GM18951 (cell line): Measurements from ENCODE around the gene LRRC43.

Source experiments
- POLR2A ChIP-seq: IDR thresholded peaks from 4 replicates; pipeline ENCODE4 v1.6.1; 2011; ENCODE audit warnings: mild to moderate bottlenecking; ENCODE audit not compliant: insufficient read length, insufficient read depth; ENCODE audit errors: extremely low read depth
- in situ Hi-C: fragments of 300-500 bp; cut with MboI; formaldehyde crosslinking; loops from one replicate; pipeline ENCODE4 v1.12.0; 2022; ENCODE audit warnings: low sequenced_read_pairs, mixed read lengths, inconsistent platforms; ENCODE audit not compliant: unreplicated experiment

The LRRC43 gene

DNA sequence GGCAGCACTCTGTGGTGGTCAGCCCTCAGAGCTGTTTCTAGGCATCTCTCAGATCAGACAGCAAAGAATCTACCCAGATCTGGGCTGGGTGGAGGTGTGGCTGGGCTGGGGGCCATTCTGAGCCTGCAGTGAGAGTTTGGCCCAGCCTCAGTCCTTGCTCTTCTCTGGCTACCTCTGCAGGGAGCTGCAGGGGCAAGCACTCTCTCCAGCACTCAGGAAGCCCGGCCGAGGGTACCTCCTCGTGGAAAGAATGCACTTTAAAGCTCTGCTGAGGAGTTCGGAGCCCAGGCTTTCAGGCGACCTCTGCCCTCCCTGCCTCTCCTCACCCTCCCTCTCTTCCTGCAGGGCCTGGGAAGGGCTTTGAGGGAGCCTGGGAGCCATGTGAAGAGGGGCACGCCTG is 40.1 kb upstream of the LRRC43 start:
- no peak for TF ChIP-seq POLR2A
- in situ Hi-C loops, result no loop called here

DNA sequence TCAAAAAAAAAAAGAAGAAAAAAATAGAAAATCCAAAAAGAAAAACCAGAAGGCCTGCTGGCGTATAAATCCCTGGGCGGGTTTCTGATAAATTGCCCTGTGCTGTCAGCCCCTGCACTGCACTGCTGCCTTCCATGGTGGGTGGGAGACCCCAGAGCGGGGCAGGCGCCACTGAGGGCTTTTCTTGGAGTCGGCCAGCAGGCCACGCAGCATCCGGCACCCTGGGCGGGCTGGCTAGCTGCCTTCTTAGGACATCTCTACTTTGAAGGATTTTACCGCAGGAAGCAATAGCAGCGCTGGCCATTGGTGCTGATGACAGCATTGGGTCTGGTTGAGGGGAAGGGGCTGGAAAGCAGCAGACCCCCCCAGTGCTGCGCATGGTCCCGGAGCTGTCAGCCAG is 38.0 kb upstream of the LRRC43 start:
- in situ Hi-C loops, result no loop called here
- no peak for TF ChIP-seq POLR2A

DNA sequence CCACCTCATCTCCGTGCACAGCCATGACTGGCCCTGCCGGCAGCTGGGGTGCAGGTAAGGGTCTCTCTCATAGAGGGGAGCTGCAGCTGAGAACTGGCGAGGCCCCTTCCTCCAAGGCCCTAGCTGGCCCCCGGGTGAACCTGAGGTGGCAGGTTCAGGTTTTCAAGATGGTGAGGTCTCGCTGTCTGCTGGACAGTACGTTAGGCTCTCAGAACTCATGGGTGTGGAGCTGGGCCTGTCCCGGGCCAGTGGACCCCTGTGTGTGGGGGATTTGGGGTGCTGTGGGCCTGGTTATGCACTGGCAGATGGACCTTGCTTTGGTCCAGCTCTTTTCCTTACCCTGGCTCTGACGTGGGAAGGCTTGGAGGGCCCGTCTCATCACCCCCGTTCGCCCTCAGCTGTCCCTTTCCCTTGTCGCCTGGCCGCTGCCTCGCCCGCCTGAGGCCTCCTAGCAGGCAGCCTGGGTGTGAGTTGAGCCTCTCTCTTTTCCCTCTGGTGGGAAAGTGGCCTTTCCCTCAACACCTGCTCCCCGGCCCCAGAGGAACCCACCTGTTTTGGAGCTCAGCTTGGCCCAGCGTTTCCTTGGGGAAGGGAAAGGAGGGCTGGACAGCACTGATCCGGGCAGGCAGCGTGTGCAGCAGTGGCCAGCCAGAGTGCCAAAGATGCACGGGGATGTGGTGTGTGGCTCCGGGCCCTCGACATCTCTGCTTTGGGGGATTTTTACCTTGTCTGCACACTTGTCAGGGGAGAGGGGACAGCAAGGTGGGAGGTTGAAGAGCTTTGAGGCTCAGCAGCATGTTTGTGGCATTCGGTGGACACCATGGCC is 37.2 kb upstream of the LRRC43 start:
- no peak for TF ChIP-seq POLR2A

DNA sequence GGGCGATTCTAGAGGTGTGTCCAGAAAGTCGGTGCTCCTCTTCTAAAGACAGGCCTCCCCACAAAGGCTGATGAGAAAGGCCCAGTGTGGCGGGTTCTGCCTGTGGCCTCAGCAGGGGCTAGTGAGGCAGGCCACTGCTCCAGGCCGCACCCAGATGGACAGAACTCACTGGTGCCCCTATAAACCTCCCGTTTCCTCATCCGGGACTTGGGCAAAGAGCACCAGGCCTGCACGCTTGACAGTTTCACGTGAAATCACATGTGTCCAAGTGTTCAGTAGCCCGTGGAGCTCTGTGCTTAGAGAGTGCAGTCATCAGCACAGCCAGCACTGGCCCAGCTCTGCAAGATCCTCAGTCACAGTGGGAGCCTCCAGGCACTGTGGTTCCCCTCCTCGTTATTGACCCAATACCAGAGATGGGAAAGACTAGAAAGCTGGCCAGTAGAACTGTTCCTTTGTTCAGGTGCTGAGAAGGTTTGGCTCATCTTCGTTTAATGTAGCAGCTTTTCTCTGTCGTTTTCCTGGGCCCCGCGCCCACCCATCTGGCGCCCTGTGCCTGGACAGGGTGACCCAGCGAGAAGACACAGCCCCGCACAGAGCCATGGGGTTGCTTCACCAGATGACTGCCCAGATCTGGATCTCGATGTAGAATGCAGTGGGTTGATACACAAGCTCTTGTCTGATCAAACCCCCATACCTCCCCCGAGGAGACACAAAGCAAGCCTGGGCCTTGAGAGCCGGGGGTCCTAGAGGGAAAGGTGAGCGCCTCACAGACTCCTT is 35.2 kb upstream of the LRRC43 start:
- TF ChIP-seq POLR2A, result no peak
- in situ Hi-C loops, result no loop called here

More for the DNA sequence above, 37.2 kb upstream of the LRRC43 start:
- in situ Hi-C loops, result no loop called here

DNA sequence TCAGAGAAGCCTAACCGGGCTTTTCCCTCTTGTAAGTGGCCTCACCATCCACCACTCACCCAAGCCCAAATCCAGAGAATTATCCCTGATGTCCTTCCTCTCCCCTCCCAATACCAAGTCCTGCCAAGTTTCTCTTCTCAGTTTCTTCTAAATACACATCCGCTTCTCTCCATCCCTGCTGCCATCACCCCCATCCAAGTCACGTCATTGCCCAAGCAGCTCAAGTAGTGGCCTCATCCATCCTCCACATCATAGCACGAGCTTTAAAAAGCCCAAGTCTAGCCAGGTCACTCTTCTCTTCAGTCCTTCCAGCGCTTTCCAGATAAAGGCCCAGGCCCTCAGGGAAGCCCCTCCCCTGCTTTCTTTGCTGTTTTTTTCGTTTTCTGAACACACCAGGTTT is 34.3 kb upstream of the LRRC43 start:
- TF ChIP-seq POLR2A, result no peak
- in situ Hi-C loops, result no loop called here

DNA sequence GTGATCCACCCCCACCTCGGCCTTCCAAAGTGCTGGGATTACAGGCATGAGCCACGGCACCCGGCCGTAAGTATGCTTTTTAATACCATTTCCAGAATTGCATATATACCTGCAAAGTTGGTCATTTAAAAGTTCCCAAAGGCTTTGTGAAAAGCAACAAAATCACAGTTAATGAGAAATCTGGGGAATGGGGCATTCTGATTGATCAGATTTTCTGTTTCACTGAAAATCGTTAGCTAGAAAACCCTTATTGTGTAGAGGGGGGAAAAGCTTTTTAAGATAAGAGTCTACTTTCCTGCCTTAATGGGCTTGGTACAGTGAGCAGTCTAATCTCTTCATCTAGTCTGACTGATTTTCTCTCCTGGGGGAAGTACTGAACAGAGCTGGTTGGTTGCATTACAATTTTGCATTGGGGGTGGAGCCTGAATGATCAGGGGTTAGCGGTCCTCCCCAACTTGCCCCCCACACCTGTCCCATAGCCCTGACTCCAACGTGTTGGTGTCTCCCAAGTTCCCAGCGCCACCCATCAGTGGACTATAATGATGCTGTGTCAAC is 32.7 kb upstream of the LRRC43 start:
- in situ Hi-C loops, result no loop called here

DNA sequence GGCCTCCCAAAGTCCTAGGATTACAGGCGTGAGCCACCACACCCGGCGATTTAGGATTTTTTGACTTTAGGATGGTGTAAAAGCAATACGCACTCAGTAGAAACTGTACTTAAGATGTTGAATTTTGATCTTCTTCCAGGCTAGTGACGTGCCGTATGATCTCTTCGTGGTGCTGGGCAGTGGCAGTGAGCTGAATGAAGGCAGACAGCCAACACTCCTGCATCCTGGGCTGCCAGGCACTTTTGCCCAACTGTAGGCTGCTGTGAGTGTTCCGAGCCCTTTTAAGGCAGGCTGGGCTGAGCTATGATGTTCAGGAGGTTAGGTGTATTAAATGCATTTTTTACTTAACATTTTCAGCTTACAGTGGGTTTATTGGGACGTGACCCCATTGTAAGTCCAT is 30.2 kb upstream of the LRRC43 start:
- in situ Hi-C loops, result no loop called here
- TF ChIP-seq POLR2A, result no peak

More for the DNA sequence above, 32.7 kb upstream of the LRRC43 start:
- TF ChIP-seq POLR2A, result no peak

DNA sequence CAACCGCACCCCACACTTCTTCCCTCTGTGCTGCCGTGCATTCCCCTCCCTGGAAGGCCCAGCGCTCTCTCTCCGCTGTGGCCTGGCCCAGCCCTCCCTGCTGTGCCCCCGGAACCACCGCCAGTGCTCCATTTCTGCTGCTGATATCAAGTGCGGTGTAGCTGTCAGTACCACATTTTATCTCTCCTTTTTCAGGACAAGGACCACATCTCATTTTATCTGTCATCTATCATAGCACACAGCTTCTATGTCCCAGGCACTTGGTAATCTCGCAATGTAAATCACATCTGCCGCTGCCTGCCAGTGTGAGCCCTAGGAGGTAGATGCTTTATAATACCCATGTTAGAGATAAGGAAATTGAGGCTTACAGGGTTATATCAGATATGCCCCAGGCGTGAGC is 27.2 kb upstream of the LRRC43 start:
- in situ Hi-C loops, result no loop called here
- TF ChIP-seq POLR2A, result no peak

DNA sequence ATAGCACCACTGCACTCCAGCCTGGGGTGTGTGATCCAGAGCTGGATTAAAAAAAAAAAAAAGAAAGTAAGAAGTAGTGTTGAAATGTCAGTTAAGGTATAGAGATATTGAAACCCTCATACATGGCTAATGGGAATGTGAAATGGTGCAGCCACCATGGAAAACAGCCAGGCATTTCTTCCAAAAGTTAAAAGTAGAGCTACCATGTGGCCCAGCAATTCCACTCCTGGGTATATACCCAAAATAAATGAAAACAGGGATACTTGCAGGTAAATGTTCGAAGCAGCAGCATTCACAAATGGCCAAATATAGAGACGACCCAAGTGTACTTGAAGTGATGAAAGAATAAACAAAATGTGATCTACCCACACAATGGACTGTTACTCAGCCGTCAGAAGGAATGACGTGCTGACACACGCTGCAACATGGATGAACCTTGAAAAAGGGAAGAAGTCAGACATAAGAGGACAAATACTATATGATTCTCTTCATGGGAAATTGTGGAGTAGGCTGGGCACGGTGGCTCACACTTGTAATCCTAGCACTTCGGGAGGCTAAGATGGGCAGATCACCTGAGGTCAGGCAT is 24.1 kb upstream of the LRRC43 start:
- no peak for TF ChIP-seq POLR2A
- in situ Hi-C loops, result no loop called here

DNA sequence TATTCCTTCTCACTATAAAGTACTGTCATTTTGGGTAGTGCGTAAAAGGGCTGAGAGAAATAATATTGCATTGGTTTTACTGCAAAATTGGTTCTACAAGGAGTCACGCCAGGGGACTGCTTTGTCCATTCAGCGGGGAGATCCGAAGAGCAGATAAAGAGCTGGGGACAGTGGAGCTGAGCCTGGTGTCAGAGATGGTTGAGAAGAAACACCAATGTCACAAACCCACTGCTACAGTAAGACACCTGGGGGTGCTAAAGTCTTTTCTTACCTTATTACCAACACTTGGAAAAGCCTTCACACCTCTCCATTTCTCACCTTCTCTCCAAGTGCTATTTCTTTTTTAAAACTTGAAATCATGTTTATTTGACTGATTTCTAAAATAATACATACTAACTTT is 23.0 kb upstream of the LRRC43 start:
- in situ Hi-C loops, result no loop called here
- TF ChIP-seq POLR2A, result no peak

DNA sequence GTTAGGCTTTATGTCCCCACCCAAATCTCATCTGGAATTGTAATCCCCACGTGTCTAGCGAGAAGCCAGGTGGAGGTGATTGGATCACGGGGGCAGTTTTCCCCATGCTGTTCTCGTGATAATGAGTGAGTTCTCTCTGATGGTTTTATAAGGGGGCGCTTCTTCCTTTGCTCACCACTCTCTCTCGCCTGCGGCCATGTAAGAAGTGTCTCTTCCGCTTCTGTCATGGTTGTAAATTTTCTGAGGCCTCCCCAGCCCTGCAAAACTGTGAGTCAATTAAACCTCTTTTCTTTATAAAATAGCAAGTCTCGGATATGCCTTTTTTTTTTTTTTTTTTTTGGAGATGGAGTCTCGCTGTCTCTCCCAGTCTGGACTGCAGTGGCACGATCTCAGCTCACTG is 22.2 kb upstream of the LRRC43 start:
- in situ Hi-C loops, result no loop called here
- TF ChIP-seq POLR2A, result no peak

DNA sequence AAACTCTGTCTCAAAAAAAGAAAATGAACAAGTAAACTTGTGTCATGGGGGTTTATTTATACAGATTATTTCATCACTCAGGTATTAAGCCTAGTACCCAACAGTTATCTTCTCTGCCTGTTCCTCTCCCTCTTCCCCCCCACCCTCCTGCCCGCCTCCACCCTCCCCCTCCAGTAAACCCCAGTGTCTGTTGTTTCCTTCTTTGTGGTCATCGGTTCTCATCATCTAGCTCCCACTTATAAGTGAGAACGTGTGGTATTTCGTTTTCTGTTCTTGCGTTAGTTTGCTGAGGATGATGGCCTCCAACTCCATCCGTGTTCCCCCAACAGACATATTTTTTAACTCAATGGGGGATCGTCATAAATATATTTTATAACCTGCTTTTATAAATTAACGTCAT is 21.2 kb upstream of the LRRC43 start:
- TF ChIP-seq POLR2A, result no peak
- in situ Hi-C loops, result no loop called here

DNA sequence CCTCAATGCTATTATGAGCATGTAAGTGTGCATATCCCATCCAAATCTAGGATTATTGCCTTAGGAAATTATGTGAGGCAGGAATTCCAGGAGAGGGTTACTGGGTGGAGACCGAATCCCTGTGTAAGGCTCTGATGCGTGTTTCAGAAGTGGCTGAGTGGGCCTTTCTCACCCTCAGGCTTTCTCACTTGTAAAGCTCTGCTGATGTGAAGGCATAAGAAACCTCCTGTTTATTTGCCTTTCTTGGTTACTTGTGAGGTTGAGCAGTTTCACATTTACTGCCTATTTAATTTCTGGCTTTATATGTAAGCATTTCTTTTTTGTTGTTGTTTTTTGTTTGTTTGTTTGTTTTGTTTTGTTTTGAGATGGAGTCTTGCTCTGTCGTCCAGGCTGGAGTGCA is 19.9 kb upstream of the LRRC43 start:
- in situ Hi-C loops, result no loop called here
- TF ChIP-seq POLR2A, result no peak
